HG02678 (cell line): ENCODE results near the gene PLEK2.
"Not testable (repeated sequence)": the region's sequence is repeated elsewhere in the genome, so short reads cannot be mapped to it uniquely, and the experiment has no call there.

Source experiments
- ATAC-seq: cut with Tn5 transposase; IDR thresholded peaks from one replicate; pipeline ENCODE4 v1.9.1; 2021; ENCODE audit warnings: mild to moderate bottlenecking, moderate library complexity; ENCODE audit not compliant: unreplicated experiment

Gene PLEK2, protein sequence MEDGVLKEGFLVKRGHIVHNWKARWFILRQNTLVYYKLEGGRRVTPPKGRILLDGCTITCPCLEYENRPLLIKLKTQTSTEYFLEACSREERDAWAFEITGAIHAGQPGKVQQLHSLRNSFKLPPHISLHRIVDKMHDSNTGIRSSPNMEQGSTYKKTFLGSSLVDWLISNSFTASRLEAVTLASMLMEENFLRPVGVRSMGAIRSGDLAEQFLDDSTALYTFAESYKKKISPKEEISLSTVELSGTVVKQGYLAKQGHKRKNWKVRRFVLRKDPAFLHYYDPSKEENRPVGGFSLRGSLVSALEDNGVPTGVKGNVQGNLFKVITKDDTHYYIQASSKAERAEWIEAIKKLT

DNA sequence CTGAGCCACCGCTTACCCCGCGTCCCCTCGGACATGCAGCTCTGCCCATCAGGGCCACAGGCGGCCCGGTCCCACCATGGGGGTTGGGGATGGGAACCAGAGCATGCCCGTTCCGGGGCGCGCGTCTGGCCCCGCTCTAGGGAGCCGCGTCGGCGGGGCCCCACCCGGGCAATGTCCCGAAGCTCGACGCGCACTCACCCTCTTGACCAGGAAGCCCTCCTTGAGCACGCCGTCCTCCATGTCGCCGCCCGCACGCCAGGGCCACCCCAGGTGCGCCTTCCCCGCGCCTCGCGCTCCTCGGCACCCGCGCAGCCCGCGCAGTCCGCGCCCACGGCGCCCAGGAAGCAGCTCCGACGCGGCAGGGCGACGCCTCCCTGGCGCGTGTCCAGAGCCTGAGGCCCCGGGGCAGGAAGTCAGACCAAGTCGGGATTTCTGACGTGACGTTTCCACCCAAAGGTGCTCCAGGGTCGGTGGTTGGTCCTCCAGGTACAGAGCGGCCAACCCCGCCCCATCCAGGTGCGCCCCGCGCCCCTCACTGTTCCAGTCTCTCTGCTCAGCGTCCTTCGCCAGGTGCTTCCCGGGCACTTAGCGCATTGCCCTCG is at the start of gene PLEK2:
Gene PLEK2 (minus strand): TSS at position 346 of the 602 bp plus-strand sequence. CDS start 106 bp downstream, at position 240.
- ATAC-seq: no peak

DNA sequence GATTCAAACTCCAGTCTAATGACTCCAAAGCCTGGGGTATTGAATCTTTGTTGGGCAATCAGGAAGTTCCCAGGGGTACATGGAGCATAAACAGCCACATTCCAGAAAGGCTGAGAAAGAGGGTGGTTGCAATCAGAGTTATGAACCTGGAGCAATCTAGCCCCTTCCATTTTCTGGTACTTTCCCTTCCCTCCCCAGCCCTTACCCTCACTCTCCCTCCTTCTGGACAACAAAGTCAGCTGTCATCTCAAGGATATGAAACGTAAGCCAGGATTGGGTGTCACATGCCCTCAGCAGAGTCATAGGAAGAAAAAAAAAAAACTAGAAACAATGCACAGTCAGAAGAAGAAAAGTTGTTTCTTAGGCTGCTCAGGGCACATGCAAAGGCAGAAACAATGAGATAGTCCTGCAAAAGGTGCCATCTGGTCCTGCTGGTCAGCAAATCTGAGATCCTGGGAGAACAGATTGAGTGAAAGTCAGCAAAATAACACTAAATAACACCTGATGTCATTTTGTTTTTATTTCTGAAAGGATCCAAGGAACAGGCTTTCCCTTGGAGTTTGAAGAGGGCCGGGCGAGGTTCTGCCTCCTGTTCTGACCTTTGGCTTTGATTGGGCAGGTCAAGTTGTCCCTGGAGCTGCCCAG is 49.5 kb upstream of the PLEK2 start:
- ATAC-seq: no peak

DNA sequence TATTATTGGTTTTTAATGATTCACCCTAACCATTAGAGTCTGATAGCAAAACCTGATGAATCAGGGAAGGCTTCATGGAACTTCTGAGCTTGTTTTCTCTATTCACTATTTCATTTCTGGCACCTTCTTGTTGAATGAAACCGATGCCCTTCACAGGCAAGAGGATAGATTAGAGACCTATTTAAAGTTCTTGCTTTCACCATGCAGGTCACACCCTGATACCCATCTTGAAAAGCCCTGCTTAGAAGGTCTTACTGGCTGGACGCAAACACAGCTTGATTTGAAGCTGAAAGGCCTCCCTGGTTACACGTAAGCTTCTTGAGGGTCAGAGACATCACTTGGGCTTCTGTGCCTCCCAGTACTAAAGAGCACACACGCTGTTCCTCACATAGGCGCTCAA is 47.4 kb upstream of the PLEK2 start:
- no peak for ATAC-seq

DNA sequence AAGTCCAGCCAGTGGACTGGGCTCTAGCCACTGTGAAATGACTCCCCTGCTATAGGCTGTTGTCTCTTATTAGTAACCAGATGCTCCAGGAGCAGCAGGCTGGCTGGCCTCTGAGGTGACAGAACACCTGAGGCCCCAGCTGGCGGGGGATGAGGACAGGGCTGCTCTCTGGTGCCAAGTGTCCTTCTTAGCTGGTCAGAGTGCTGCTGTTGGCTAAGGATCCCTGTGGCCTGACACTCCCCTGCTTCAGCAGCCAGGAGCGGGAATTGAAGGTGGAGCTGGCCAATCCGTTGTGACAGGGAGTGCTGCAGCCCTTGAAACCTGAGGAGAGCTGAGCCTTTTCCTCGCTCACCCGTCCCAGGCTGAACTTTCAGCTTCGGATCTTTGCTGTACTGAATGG is 45.8 kb upstream of the PLEK2 start:
- no peak for ATAC-seq

DNA sequence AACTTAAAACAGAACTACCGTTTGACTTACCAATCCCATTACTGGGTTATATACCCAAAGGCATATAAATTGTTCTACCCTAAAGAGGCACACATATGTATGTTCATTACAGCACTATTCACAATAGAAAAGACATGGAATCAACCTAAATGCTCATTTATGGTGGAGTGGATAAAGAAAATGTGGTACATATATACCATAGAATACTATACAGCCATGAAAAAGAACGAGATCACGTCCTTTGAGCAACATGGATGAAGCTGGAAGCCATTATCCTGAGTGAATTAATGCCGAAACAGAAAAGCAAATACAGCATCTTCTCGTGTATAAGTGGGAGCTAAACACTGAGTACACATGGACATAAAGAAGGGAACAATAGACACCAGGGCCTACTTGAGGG is 44.8 kb upstream of the PLEK2 start:
- no peak for ATAC-seq

DNA sequence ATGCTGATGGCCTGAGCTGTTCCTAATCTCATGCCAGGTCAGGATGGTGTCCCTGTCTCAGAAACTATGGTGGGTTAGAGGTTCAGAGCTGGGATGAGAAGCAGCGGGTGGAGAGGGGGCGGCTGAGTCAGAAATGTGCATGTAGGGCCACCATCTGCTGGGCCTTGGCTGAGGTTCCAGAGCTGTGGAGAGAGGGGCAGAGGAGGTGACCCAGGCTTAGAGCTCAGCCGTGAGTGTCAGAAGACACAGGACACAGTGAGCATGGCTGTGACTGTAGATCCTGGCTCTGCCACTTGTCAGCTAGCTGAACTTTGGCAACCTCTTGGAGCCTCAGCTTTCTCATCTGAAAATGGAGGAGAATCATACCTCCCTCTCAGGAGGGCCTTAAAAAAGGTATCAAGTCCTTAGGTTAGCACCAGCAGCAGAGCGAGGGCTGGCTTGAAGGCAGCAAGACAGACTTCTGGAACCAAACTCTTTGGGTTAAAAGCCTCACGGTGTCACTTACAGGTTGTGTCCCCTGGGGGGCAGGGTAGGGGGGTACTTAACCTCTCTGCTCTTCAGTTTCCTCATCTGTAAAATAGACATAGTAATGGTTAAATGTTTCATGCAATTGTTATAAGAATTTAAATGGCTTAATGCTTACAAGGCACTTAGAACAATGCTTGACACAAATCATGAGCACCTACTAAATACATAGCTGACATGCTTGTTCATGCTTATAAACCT is 41.8 kb upstream of the PLEK2 start:
- no peak for ATAC-seq

DNA sequence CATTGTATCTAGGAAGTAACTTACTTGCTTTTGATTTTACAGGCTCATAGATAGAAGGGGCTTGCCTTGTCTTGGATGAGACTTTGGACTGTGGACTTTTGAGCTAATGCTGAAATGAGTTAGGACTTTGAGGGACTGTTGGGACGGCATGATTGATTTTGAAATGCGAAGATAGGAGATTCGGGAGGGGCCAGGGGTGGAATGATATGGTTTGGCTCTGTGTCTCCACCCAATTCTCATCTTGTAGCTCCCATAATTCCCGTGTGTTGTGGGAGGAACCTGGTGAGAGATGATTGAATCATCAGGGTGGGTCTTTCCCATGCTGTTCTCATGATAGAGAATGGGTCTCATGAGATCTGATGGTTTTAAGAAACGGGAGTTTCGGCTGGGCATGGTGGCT is 39.7 kb upstream of the PLEK2 start:
- ATAC-seq: not testable (repeated sequence)

DNA sequence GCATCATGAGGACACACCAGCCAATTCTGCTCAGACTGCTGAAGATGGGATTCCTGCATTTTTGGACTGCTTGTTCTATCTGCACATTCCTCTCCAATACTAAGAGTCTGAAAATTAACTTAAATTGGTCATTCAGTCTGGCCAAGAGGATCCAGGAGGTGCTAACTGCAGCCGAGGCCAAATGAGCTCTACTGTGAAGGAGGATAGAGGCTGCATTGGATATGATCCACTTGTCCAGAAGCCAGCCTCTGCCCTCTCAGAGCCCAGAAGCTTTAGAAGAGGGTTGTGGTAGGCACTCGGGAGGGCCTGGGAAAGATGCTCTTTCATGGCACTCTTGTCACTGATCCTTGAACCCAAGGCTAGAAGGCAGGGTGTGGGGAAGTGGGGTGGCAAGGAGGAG is 37.1 kb upstream of the PLEK2 start:
- no peak for ATAC-seq

DNA sequence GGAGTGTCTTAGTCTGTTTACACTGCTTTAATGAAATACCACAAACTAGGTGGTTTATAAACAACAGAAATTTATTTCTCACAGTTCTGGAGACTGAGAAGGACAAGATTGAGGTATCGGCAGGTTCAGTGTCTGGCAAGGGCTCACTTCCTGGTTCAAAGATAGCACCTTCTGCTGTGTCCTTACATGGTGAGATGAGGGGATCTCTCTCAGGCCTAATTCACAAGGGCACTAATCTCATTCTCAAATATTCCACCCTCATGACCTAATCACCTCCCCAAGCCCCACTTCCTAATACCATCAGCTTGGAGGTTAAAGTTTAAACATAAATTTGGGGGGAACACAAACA is 35.0 kb upstream of the PLEK2 start:
- ATAC-seq: no peak

DNA sequence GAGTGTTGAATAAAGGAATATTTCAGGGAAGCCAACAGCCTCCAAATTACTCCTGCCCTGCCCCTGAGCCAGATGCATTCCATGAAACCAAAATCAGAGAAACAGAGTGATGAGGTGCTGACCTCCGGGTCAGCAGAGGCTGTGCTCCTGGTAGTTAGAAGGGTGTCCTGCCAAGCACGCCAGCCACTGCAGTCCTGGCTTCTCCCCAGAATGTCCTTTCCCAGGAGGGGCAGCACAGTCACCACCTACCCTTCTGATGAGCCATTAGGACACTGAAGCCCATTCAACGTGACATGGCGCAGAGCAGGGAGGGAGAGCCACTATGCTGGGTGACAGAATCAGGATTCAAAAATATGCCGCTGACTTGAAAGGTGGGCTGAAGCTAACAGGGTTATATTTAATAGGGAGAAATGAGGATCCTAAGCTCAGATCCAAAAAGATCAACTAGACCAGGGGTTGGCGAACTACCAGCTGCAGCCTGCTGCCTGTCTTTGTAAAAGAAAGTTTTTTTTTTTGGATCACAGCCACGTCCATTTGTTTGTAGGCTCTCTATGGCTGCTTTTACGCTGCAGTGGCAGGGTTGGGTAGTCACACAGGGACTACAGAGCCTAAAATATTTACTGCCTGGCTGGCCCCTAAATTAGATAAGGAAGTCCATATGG is 34.5 kb upstream of the PLEK2 start:
- no peak for ATAC-seq

DNA sequence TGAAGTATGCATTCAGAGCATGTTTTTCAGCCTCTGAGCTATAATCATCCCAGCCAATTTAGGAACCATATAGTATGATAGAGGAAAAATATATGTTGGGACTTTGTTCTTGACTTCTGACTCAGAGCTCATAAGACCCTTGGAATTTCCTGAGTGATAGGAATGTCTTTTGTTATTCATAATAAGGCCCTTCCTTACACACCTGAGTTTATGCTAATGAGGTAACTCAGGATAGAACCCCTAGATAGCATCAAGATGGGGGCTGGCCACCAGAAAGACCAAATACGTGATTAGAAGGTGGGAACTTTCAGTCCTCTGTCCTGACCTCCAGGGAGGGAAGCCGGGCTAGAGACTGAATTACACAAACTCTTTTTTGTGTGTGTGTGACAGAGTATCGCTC is 32.4 kb upstream of the PLEK2 start:
- no peak for ATAC-seq

DNA sequence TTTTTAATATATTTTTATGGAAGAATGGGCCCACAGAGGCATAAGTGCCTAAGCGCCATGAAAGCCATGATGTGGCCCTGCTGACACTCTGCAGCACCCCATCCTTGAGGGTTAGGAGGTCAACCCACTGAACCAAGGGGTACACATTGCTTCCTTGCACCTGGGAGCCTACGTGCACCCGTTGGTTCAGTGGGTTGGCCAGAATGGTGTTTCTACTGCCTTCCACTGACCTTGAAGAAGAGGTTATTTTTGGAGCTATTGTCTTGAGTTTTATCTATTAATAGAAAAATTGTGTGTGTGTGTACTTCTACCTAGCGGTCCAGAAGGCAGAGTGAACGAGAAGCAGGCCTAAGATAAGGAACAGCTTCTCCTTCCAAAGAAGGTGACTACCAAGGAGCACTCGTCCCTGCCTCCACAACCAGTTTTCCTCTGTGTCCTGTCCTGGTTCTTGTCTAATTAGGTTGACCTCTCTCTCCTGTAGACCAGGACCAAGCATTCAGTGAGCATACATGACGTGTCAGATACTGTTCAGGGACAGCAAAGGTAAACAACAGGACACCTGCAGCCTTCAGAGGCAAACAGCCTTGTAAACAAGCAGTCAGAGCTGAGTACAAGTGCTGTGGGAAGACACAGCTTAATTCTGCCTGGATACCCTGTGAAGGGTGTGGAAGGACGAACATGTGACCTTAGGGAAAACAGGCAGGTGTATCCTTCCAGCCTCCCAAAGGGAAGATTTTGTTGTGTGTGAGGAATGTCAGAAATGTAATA is 30.4 kb upstream of the PLEK2 start:
- ATAC-seq: no peak

DNA sequence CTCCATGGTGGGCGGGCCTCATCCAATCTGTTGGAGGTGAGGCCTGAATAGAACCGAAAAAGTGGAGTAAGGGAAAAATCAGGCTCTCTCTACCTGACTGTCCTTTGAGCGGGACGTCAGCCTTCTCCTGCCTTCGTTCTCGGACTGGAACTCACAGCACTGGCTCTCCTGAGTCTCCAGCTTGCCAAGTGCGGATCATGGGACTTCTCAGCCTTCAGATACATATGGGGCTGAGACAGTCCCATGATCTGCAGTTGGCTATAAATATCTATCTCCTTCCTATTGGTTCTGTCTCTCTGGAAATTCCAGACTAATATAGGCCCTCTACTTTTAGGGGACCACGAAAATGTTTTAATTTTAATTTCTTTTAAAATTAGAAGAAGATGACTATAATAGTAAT is 29.7 kb upstream of the PLEK2 start:
- ATAC-seq: no peak

DNA sequence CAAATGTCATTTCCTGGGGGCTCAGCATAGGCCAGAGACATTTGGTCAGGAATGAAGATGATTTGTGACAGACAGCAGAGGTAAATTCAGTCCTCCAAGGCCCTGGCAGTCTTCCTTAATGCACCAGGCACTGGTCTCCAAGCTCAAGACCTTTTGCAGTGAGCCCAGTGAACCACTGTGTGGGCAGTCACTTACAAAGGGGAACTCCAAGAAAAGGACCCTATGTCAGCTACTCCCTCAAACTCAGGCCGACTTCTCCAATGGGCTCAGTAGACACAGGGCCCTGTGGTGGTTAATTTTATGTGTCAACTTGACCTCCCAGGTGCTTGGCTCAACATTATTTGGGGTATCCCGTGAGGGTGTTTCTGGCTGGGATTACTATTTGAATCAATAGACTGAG is 29.3 kb upstream of the PLEK2 start:
- ATAC-seq: no peak

DNA sequence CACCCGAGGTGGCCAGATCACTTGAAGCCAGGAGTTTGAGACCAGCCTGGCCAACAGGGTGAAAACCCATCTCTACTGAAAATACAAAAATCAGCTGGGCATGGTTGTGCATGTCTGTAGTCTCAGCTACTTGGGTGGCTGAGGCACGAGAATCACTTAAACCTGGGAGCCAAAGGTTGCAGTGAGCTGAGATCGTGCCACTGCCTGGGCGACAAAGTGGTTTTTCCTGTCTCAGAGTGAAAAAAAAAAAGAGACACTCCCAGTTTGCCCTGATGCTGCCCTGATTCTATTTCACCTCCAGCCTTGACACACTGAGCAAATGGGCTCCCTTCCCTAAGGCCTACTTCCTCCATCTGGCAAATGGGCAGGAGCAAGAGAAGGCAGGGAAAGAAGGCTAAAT is 28.5 kb upstream of the PLEK2 start:
- ATAC-seq: no peak

DNA sequence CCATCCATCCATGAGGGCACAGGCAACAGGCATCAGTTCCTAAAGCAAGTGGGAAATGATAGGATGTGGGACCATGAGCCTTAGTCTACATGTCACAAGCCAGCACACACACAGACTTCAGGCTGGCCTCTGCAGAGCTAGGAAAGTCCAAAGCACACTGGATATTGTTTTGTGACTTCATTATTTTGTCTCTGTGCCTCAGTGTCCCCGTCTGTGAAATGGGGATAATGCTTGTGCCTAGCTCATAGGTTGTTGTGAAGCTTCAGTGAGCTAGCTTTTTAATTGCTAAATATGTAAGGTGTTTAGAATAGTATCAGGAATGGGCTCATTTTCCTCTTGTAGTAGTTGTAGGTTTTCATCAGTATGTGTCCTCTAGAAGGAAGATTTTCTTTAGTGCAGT is 27.0 kb upstream of the PLEK2 start:
- ATAC-seq: no peak

DNA sequence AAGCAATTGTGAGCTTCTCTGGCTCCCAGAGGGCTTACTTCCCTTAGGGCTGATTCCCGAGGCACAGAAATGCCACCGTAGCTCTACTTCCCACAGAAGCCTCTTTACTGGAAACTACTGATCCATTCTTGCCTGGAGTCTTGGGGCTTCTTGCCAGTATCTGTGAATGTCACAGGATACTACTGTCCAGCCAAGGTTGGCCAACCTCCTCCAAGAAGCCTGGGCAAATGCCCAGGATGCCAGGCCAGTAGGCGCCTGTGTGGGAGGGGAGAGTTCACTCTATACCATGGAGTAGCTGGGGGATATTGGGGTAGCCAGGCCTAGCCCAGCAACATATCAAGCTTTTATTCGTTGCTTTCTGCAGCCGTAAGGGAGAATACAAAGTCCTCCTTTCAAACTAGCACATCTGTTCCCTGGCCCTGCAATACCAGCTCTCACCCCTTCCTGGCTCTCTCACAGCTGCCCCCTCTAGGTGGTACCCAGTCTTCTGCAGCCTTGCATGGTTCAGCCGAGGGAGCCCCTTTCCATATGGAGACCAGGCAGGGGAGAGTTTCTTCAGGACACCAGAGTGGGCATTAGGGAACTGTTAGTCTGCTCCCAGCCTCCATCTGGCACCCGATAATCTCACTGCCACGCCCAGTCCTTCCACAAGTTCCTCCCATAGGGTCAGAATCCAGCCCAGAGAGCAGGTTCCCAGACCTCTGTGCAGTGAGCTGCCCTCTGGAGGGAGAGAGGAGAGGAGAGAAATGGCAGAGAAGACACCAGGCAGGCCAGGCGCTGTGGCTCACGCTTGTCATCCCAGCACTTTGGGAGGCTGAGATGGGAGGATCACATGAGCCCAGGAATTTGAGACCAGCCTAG is 24.3 kb upstream of the PLEK2 start:
- ATAC-seq: no peak

DNA sequence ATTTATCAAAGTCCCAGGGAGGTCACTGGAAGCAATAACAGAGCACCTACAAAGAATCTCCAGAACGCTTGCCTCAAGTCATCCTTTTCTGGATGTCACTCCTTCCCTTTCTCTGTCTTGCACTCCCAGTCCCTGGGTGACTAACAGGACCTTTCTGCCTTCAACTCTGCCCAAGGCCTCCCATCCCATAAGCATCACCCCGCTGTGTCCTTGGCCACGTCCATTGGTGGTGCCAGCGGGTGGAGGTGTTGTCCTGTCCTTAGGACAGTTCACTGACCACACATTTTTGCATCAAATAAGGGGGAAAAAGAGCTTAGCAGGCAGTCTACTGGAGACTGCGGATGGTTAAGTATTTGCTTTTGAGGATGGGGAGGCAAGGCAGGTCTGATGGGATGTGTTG is 23.6 kb upstream of the PLEK2 start:
- ATAC-seq: no peak

DNA sequence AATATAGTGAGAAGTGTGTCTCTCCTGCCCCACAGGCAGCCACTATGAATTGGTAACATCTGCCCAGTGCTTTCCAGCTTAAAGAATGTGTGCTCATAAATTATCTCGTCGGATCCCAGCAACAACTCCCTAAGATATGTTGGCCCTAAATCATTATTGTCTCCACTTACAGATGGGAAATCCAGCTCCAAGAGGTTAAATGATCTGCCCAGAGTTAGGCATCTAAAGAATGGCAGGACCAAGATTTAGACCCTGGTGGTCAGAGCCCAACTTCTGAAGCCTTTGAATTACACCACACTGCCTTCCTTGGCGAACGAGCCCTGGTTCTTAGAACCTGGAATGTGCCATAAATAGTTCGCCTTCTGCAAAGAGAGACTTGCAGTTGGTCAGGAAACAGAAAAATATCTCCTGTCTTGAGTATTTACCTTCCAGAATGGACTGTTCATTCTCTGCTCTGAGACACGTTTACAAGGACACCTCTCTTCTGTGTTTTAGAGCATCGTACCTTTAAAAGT is 20.1 kb upstream of the PLEK2 start:
- ATAC-seq: no peak
